HG02884 (cell line): ENCODE results near the gene GNAS.
"Not testable (repeated sequence)": the region's sequence is repeated elsewhere in the genome, so short reads cannot be mapped to it uniquely, and the experiment has no call there.

Experiments used
- ATAC-seq: cut with Tn5 transposase; IDR thresholded peaks from one replicate; pipeline ENCODE4 v1.9.1; 2021; ENCODE audit warnings: mild to moderate bottlenecking, moderate library complexity; ENCODE audit not compliant: unreplicated experiment

The GNAS gene

DNA sequence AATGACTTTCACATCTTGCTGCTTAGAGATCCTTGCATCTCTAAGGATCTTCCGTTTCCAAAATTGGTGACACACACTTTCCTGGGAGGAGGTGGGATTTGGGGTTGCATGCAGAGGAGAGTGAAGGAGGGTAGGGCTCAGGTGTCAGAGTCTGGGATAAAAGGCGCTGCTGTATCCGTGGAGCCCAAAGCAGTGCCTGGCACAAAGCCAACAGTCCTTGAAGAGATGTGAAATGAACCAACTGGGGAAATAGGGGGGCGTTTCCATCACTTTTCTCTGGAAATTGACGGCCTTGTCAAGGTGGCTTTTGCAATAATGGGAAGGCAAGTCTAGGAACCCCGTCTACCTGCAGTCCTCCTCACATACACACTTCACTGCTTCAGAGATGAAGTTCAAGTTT, 69.0 kb downstream of the GNAS start:
- ATAC-seq = no peak

GRCh38 chr20:58922036-58922435, 69.5 kb downstream of the GNAS start:
- no peak for ATAC-seq

- no peak for ATAC-seq
These were observed 70.7 kb downstream of the GNAS start for GRCh38 chr20:58923117-58923712.

- ATAC-seq = no peak
These were observed 74.4 kb downstream of the GNAS start for GRCh38 chr20:58926802-58927489.

- ATAC-seq = no peak
These were observed 75.1 kb downstream of the GNAS start for GRCh38 chr20:58927490-58928061.

DNA sequence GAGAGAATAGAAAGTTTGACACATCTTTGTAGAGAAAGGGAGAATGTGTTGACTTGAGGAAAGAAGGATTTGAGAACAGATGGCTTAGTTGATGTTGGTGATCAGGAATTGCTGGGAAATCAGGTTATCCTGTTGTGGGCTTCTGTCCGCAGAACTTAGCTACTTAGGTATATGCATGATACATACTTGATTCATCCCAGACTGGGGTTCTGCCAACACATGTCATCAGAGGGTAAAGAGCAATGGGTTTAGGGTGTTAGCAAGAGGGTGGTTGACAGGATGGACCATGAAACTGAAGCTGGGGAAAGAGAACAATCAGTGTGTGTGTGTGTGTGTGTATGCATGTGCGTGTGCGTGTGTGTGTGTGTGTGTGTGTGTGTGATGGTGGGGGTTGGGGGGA, 78.0 kb downstream of the GNAS start:
- ATAC-seq = no peak

- ATAC-seq = no peak
These were observed 79.7 kb downstream of the GNAS start for GRCh38 chr20:58932170-58932569.

DNA sequence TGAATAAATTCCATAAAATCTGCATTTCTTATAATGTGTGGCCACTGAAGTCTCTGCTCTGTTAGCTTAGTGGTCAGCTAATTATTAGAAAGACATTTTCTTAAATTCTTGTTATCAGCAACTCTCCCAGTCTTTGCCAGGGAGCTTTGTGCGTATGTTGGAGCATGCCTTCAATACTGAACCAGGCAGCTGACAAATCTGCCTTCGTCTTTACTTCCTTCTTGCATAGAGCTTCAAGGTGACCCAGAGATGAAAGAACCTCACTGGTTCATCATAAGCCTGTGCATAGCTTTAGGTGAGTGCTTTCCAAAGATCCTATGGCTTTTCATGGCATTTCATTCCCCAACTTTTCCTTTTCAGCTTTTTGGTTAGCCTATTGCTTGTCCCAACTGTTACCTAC, 85.6 kb downstream of the GNAS start:
- no peak for ATAC-seq

GRCh38 chr20:58938541-58938940, 86.0 kb downstream of the GNAS start:
- ATAC-seq = no peak

GRCh38 chr20:58941471-58941870, 89.0 kb downstream of the GNAS start:
- no peak for ATAC-seq

- no peak for ATAC-seq
These were observed 90.0 kb downstream of the GNAS start for GRCh38 chr20:58942549-58942948.

- ATAC-seq = no peak
These were observed 92.1 kb downstream of the GNAS start for GRCh38 chr20:58944610-58945009.

GRCh38 chr20:58945965-58946631, 93.6 kb downstream of the GNAS start:
- ATAC-seq = no peak

DNA sequence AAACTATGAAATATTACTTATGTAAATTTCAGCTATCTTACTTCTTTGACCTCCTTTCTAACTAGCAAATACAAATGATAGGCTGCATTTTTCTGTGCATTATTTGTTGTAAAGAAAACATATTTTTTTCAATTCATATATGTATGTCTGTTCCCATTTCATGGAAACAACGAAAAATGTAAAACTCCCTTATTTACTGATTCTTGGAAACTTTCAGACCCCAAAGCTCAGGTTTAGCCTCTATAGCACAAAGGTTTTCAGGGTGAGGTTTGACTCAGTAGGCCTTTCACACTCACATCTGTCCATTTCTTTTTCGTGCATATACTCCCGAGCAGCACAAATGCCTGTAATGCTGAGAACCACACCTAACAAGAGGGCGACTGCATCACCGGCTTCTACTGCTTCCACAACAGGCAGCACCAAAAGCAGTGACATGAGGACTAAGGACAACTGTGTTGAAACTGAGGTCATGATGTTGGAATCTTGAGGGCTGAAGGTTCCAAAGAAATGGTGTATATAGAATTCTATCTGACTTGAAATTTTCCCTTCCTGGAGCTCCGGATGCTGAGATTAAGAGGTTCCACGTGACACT, 95.4 kb downstream of the GNAS start:
- ATAC-seq = not testable (repeated sequence)

- ATAC-seq = no peak
These were observed 98.1 kb downstream of the GNAS start for GRCh38 chr20:58950603-58951002.

DNA sequence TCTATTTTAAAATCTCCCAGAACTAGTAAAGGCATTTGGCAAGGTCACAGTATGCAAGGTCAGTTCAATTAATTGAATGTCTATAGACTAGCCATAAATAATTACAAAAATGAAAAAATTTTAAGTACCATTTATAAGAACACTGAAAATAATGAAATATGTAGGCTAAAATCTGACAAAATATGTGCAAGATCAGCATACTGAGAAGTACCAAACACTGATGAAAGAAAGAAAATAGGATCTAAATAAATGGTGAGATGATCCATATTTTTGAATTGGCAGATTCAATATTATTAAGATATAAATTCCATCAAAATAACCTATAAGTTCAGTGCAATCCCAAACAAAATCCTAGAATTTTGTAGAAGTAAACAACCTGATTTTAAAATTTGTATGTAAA, 100.5 kb downstream of the GNAS start:
- ATAC-seq = no peak

- ATAC-seq = no peak
These were observed 103.6 kb downstream of the GNAS start for GRCh38 chr20:58956078-58956477.

DNA sequence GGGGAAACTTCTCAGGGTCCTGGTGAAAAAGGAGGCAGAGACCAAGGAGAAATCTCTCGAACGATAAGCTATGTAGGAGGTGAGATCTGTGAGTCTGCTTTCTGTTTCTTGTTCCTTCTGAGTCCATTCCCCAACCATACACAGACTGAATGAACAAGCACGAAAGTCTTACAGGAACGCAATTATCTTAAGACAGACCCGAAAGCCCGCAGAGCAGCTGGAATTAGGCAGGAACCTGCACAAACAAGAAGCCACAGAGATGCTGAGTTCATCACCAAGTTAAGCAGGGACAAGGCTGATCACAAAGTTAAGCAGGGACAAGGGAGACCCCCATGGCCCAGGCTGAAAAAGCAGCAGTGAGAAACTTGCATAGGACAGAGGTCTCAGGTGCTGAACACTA, 107.1 kb downstream of the GNAS start:
- no peak for ATAC-seq
